ENCODE measurements around the gene OR51D1. TPM values are rescaled to one million over a fixed set of nuclear protein-coding genes. Genes with fewer than 3 reads are reported as not detected.
A peak's percentile ranks its signal among the peaks of the same experiment; 100 is the strongest.

The OR51D1 gene
- total RNA-seq, 2 donors from 2014 or later = not detected

GRCh38 chr11:4641501-4641900, 4.2 kb downstream of the OR51D1 start:
- H3K4me3 ChIP-seq = no peak overlapping the region
- DNase-seq (ENCODE audit: low spot score) = no peak
- H3K27me3 ChIP-seq = no peaks in the 10 kb centered on the region
- no peak for TF ChIP-seq CTCF (IDR thresholded peaks at IDR 0.05)
- H3K36me3 ChIP-seq = no peaks in the 10 kb centered on the region
- no peak overlapping the region for H3K27ac ChIP-seq
- H3K9me3 ChIP-seq = no peaks in the 10 kb centered on the region
- peaks cover 0 to 44% of the 10 kb centered on the region in 2 donors for H3K4me1 ChIP-seq

DNA sequence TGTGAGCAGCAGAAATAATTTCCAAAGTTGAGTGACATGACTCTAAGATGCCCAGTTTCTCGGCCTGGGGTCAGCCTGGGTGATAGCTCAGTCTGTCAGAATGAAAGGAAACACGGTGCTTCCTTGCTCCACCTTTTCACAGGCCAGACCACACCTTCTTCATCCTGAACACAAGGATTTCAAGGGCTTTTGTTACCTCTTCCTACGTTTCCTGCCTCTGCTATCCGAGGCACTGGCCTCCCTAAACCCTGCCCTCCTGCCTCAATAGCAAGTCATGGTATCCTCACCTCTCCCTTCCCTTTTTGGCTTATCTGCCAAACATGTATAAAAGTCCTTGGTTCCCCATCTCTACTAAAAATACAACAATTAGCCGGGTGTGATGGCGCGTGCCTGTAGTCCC, 4.8 kb downstream of the OR51D1 start:
- Histone ChIP-seq H3K36me3 (no peaks in the 10 kb centered on the region), H3K4me3 (no peak overlapping the region), H3K27ac (no peak overlapping the region), H3K4me1 (peaks cover 0 to 44% of the 10 kb centered on the region in 2 donors), H3K9me3 (no peaks in the 10 kb centered on the region), H3K27me3 (no peaks in the 10 kb centered on the region)
- no peak for TF ChIP-seq CTCF (IDR thresholded peaks at IDR 0.05)
- no peak for DNase-seq (ENCODE audit: low spot score)

- H3K9me3 ChIP-seq = no peaks in the 10 kb centered on the region
- no peaks in the 10 kb centered on the region for H3K36me3 ChIP-seq
- TF ChIP-seq CTCF (IDR thresholded peaks at IDR 0.05) = no peak
- H3K27ac ChIP-seq = peak overlapping the region; percentile 40 to 42
- H3K4me1 ChIP-seq = peaks cover 0 to 49% of the 10 kb centered on the region in 2 donors
- no peak overlapping the region for H3K4me3 ChIP-seq
- no peak for DNase-seq (ENCODE audit: low spot score)
- H3K27me3 ChIP-seq = no peaks in the 10 kb centered on the region
Observed at GRCh38 chr11:4643076-4643475, 5.8 kb downstream of the OR51D1 start.

- TF ChIP-seq CTCF (IDR thresholded peaks at IDR 0.05) = no peak
- no peak for DNase-seq (ENCODE audit: low spot score)
- H3K36me3 ChIP-seq = no peaks in the 10 kb centered on the region
- H3K4me1 ChIP-seq = peaks cover 0 to 51% of the 10 kb centered on the region in 2 donors
- peak within 1 kb of the TSS; percentile 40 to 42 for H3K27ac ChIP-seq
- H3K4me3 ChIP-seq = peak within 1 kb of the TSS in 1 of 2 donors; percentile 28
- H3K27me3 ChIP-seq = no peaks in the 10 kb centered on the region
- H3K9me3 ChIP-seq = no peaks in the 10 kb centered on the region
Observed at GRCh38 chr11:4643682-4644081, 6.4 kb downstream of the OR51D1 start, which contains the start of gene OR51E1. Gene OR51E1, plus strand, starts transcription at chr11:4643982. Its CDS starts 8,545 bp downstream, at chr11:4652527.

DNA sequence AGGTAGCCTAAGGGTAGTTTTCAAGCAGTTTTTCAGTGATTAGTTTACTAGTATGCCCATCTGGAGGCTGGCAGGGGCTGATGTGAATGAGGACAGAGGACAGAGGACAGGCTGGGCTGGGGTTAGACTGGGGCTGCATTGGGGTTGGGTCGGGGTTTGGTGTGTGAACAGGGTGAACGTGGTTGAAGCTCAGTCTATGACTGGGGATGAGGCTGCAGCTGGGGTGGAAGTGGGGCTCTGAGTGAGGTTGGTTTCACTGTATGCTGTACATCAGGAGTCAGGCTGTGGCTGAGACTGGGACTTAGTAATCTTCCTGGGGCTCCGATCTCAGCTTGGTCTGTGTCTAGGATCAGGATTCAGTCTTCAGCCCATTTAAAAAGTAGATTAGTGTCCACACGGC, 7.0 kb downstream of the OR51D1 start:
- Histone ChIP-seq H3K4me1 (peaks cover 0 to 51% of the 10 kb centered on the region in 2 donors), H3K36me3 (no peaks in the 10 kb centered on the region), H3K9me3 (no peaks in the 10 kb centered on the region), H3K27me3 (no peaks in the 10 kb centered on the region), H3K27ac (peak overlapping the region in 1 of 2 donors; percentile 21), H3K4me3 (peak overlapping the region in 1 of 2 donors; percentile 28)
- TF ChIP-seq CTCF (IDR thresholded peaks at IDR 0.05) = no peak
- DNase-seq (ENCODE audit: low spot score) = no peak

DNA sequence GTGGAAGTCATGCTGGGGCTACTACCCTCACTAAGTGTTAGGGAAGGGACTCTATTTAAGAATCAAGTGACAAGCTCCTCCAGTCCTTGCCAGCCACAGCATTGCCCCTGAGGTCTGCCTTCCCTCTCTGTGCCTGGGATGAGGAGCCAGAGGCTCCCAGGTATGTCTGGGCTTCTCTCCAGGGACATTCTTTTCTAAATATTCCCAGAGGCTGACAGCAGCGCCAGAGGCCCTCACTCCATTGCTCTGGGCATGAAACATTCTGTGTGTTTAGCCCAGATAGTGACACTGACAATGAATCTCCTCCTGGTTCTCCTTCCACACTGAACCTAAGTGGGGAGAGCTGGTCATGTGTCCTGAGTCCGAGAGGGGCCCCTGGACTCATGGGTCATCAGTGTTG, 8.7 kb downstream of the OR51D1 start:
- Histone ChIP-seq H3K4me1 (peaks cover 0 to 51% of the 10 kb centered on the region in 2 donors), H3K27ac (peak overlapping the region; percentile 31 to 83), H3K9me3 (no peaks in the 10 kb centered on the region), H3K27me3 (no peaks in the 10 kb centered on the region), H3K4me3 (no peak overlapping the region), H3K36me3 (no peaks in the 10 kb centered on the region)
- no peak for TF ChIP-seq CTCF (IDR thresholded peaks at IDR 0.05)
- no peak for DNase-seq (ENCODE audit: low spot score)
